CD14-positive monocyte (primary cell): ENCODE measurements around the gene UACA. TPM values are rescaled to one million over a fixed set of nuclear protein-coding genes. Genes with fewer than 3 reads are reported as not detected.

ENCODE experiments used
- DNase-seq, 3 donors: peaks; one replicate each; pipeline ENCODE4 v3.0.0-alpha.2; 2011 to 2022
- H2AFZ ChIP-seq: 2 replicates; pipeline ENCODE4 v1.6.0; 2012; ENCODE audit warnings: mild to moderate bottlenecking, low read depth, low read length, inconsistent platforms; ENCODE audit not compliant: insufficient read depth, poor library complexity, severe bottlenecking
- H3K27ac ChIP-seq, 2 donors: 1 replicate in 1 of 2; 2 replicates in 1 of 2; pipeline ENCODE4 v1.5.1; 2012 to 2013; ENCODE audit warnings: low read length in 2 of 2, control low read depth in 1 of 2, inconsistent platforms in 1 of 2, low read depth in 1 of 2, mild to moderate bottlenecking in 1 of 2
- H3K27me3 ChIP-seq, 2 donors: one replicate each; pipeline versions ENCODE4 v1.6.0 to v1.6.1; 2011 to 2013; ENCODE audit warnings: low read length in 2 of 2; ENCODE audit not compliant: control insufficient read depth in 2 of 2, insufficient read depth in 2 of 2
- H3K36me3 ChIP-seq, 2 donors: replicated peaks in 1 of 2; 1 replicate in 1 of 2; 2 replicates in 1 of 2; pipeline versions ENCODE4 v1.5.1 to v1.6.1; 2012 to 2013; ENCODE audit warnings: low read length in 2 of 2, control low read depth in 1 of 2, inconsistent platforms in 1 of 2, mild to moderate bottlenecking in 1 of 2; ENCODE audit not compliant: insufficient read depth in 2 of 2, control insufficient read depth in 1 of 2
- H3K4me1 ChIP-seq, 2 donors: 1 replicate in 1 of 2; 2 replicates in 1 of 2; pipeline versions ENCODE4 v1.5.1 to v1.6.1; 2012 to 2013; ENCODE audit warnings: low read length in 2 of 2, control low read depth in 1 of 2, inconsistent platforms in 1 of 2, mild to moderate bottlenecking in 1 of 2, moderate library complexity in 1 of 2; ENCODE audit not compliant: insufficient read depth in 2 of 2, control insufficient read depth in 1 of 2
- H3K4me2 ChIP-seq: replicated peaks from 2 replicates; pipeline ENCODE3; 2012; ENCODE audit warnings: low read length, moderate library complexity, mild to moderate bottlenecking; ENCODE audit not compliant: poor library complexity, severe bottlenecking; ENCODE audit errors: extremely low read depth
- H3K4me3 ChIP-seq, 3 experiments: fragments of 200-600 bp in 1 of 3; sonication (generic) in 1 of 3; replicated peaks in 1 of 3; 1 replicate in 2 of 3; 2 replicates in 1 of 3; pipeline ENCODE4 v1.5.1; 2011 to 2013; ENCODE audit warnings: low read length in 3 of 3, mild to moderate bottlenecking in 3 of 3, control low read depth in 2 of 3, low read depth in 2 of 3, inconsistent platforms in 1 of 3, moderate library complexity in 1 of 3
- H3K79me2 ChIP-seq: 2 replicates; pipeline ENCODE4 v1.6.0; 2012; ENCODE audit warnings: mild to moderate bottlenecking, control low read depth, inconsistent platforms, low read length, moderate library complexity; ENCODE audit not compliant: insufficient read depth
- H3K9ac ChIP-seq: 2 replicates; pipeline ENCODE4 v1.6.0; 2017; ENCODE audit warnings: low read length, mild to moderate bottlenecking; ENCODE audit not compliant: insufficient read depth, poor library complexity, severe bottlenecking
- H3K9me3 ChIP-seq, 2 donors: replicated peaks in 1 of 2; 1 replicate in 1 of 2; 2 replicates in 1 of 2; pipeline versions ENCODE4 v1.5.1 to v1.6.1; 2012 to 2013; ENCODE audit warnings: low read length in 2 of 2, control low read depth in 1 of 2; ENCODE audit not compliant: control insufficient read depth in 1 of 2, insufficient read depth in 1 of 2
- H4K20me1 ChIP-seq: 2 replicates; pipeline ENCODE4 v1.6.0; 2012; ENCODE audit warnings: mild to moderate bottlenecking, low read length, control low read depth, moderate library complexity; ENCODE audit not compliant: insufficient read depth
- H3K27ac Mint-ChIP-seq, 7 donors: one replicate each; pipeline ENCODE4 v1.8.0; 2020; ENCODE audit warnings: mild to moderate bottlenecking in 7 of 7, mixed read lengths in 7 of 7, moderate library complexity in 6 of 7, inconsistent platforms in 2 of 7
- H3K27me3 Mint-ChIP-seq, 3 donors: one replicate each; pipeline ENCODE4 v1.8.0; 2021 to 2022; ENCODE audit warnings: low read depth in 3 of 3, mild to moderate bottlenecking in 3 of 3, mixed read lengths in 3 of 3, moderate library complexity in 3 of 3, inconsistent platforms in 1 of 3
- H3K36me3 Mint-ChIP-seq, 2 donors: one replicate each; pipeline ENCODE4 v1.8.0; 2020; ENCODE audit warnings: mixed read lengths in 2 of 2, inconsistent platforms in 1 of 2, mild to moderate bottlenecking in 1 of 2
- H3K4me1 Mint-ChIP-seq: one replicate; pipeline ENCODE4 v1.8.0; 2020; ENCODE audit warnings: mild to moderate bottlenecking, mixed read lengths
- H3K4me3 Mint-ChIP-seq, 2 donors: one replicate each; pipeline ENCODE4 v1.8.0; 2020; ENCODE audit warnings: mild to moderate bottlenecking in 2 of 2, mixed read lengths in 2 of 2, moderate library complexity in 1 of 2
- H3K9me3 Mint-ChIP-seq, 7 donors: one replicate each; pipeline ENCODE4 v1.8.0; 2020 to 2022; ENCODE audit warnings: mixed read lengths in 7 of 7, mild to moderate bottlenecking in 6 of 7, moderate library complexity in 6 of 7, inconsistent platforms in 2 of 7
- CTCF ChIP-seq: fragments of 200-600 bp; IDR thresholded peaks from one replicate; pipeline ENCODE4 v1.8.0; 2022; ENCODE audit warnings: antibody characterized with exemption, mild to moderate bottlenecking
- WGBS: methylation state at CpG from one replicate; pipeline ENCODE4 v1.1.5; 2013; ENCODE audit warnings: missing lambda C conversion rate; ENCODE audit not compliant: insufficient coverage; 5-methylcytosine and 5-hydroxymethylcytosine counted together
- intact Hi-C, 2 donors: fragments of 100-400 bp; cut with micrococcal nuclease; formaldehyde crosslinking; loops; one replicate each; pipeline versions ENCODE4 v1.15.0 to v1.15.1; 2023
- polyA plus RNA-seq, 3 donors: library from polyadenylated mRNA; depleted of rRNA in 1 of 3; unstranded in 2 of 3; stranded (reverse) in 1 of 3; fragments of 300-500 nt in 2 of 3; fragments of >200 nt in 1 of 3; fragmentation: Illumina TruSeq in 2 of 3; gene quantifications; 1 replicate in 2 of 3; 2 replicates in 1 of 3; pipeline ENCODE4 v1.2.3, GENCODE V29; 2012 to 2021

Gene UACA
- polyA plus RNA-seq, 3 donors: 1.7 to 3.1 (median 2.4) TPM

GRCh38 chr15:70714565-70714964 lies 48.8 kb downstream of the UACA start:
- DNase-seq: no peak
- Mint-ChIP-seq H3K27me3 (peaks cover 14 to 34% (median 16%) of the 10 kb centered on the region in 3 donors), H3K36me3 (no peaks in the 10 kb centered on the region), H3K4me3 (no peak overlapping the region), H3K27ac (no peak overlapping the region), H3K4me1 (peaks cover 7% of the 10 kb centered on the region), H3K9me3 (peaks cover 0 to 3% (median 2%) of the 10 kb centered on the region in 7 donors)
- peaks cover 8 to 16% of the 10 kb centered on the region in 2 donors for H3K27me3 ChIP-seq
- no peaks in the 10 kb centered on the region for H3K79me2 ChIP-seq
- no peak overlapping the region for H3K9ac ChIP-seq
- no CpG with 5 or more reads among the region's 3 CpGs for WGBS
- no peak for TF ChIP-seq CTCF
- H3K36me3 ChIP-seq: no peaks in the 10 kb centered on the region
- H3K27ac ChIP-seq: no peak overlapping the region
- H2AFZ ChIP-seq: no peak overlapping the region
- no peak overlapping the region for H3K4me2 ChIP-seq
- H3K9me3 ChIP-seq: no peaks in the 10 kb centered on the region
- H3K4me3 ChIP-seq: no peak overlapping the region
- intact Hi-C loops: no loop called here
- H4K20me1 ChIP-seq: no peaks in the 10 kb centered on the region
- no peaks in the 10 kb centered on the region for H3K4me1 ChIP-seq

- H3K36me3 Mint-ChIP-seq: no peaks in the 10 kb centered on the region
- Histone ChIP-seq H3K9ac (no peak overlapping the region), H3K4me2 (no peak overlapping the region), H3K27me3 (peaks cover 8 to 20% of the 10 kb centered on the region in 2 donors), H3K27ac (no peak overlapping the region), H3K9me3 (no peaks in the 10 kb centered on the region), H3K79me2 (no peaks in the 10 kb centered on the region), H2AFZ (no peak overlapping the region), H4K20me1 (no peaks in the 10 kb centered on the region), H3K36me3 (no peaks in the 10 kb centered on the region), H3K4me1 (no peaks in the 10 kb centered on the region), H3K4me3 (no peak overlapping the region)
- H3K4me3 Mint-ChIP-seq: peak overlapping the region in 1 of 2 donors; percentile 11
- peaks cover 7% of the 10 kb centered on the region for H3K4me1 Mint-ChIP-seq
- peaks cover 0 to 3% (median 2%) of the 10 kb centered on the region in 7 donors for H3K9me3 Mint-ChIP-seq
- H3K27me3 Mint-ChIP-seq: peaks cover 14 to 34% (median 16%) of the 10 kb centered on the region in 3 donors
- WGBS: no CpG with 5 or more reads among the region's 2 CpGs
- intact Hi-C loops: no loop called here
- TF ChIP-seq CTCF: no peak
- H3K27ac Mint-ChIP-seq: no peak overlapping the region
- DNase-seq: no peak
Measured at GRCh38 chr15:70714015-70714414, 49.3 kb downstream of the UACA start.
